ENCODE data around the gene SLC25A29.

Gene SLC25A29

GRCh38 chr14:100325958-100326357, 19.7 kb upstream of the SLC25A29 start:
- no peak for TF ChIP-seq CTCF (IDR thresholded peaks at IDR 0.05; ENCODE audit: borderline replicate concordance, control extremely low read depth, extremely low read depth, insufficient read depth, missing control alignments)
- in situ Hi-C loops (cut with MboI; ENCODE audit: low sequenced_read_pairs, unreplicated experiment) = no loop called here
- DNase-seq (ENCODE audit: low spot score) = no peak

GRCh38 chr14:100325231-100325632, 19.0 kb upstream of the SLC25A29 start:
- no peak for TF ChIP-seq CTCF (IDR thresholded peaks at IDR 0.05; ENCODE audit: borderline replicate concordance, control extremely low read depth, extremely low read depth, insufficient read depth, missing control alignments)
- in situ Hi-C loops (cut with MboI; ENCODE audit: low sequenced_read_pairs, unreplicated experiment) = no loop called here
- DNase-seq (ENCODE audit: low spot score) = no peak

GRCh38 chr14:100323942-100324307, 17.7 kb upstream of the SLC25A29 start:
- in situ Hi-C loops (cut with MboI; ENCODE audit: low sequenced_read_pairs, unreplicated experiment) = no loop called here
- no peak for DNase-seq (ENCODE audit: low spot score)
- TF ChIP-seq CTCF (IDR thresholded peaks at IDR 0.05; ENCODE audit: borderline replicate concordance, control extremely low read depth, extremely low read depth, insufficient read depth, missing control alignments) = no peak

- TF ChIP-seq CTCF (IDR thresholded peaks at IDR 0.05; ENCODE audit: borderline replicate concordance, control extremely low read depth, extremely low read depth, insufficient read depth, missing control alignments) = no peak
- in situ Hi-C loops (cut with MboI; ENCODE audit: low sequenced_read_pairs, unreplicated experiment) = no loop called here
These were observed 17.1 kb upstream of the SLC25A29 start, which contains the start of gene SLC25A47 for GRCh38 chr14:100323121-100323941. TSS of gene SLC25A47 (plus strand) at chr14:100323339. CDS start at chr14:100323415, 76 bp downstream.

GRCh38 chr14:100322138-100322957, 16.1 kb upstream of the SLC25A29 start:
- DNase-seq (ENCODE audit: low spot score) = no peak
- in situ Hi-C loops (cut with MboI; ENCODE audit: low sequenced_read_pairs, unreplicated experiment) = no loop called here

More at GRCh38 chr14:100323121-100323941, 17.1 kb upstream of the SLC25A29 start, which contains the start of gene SLC25A47:
- no peak for DNase-seq (ENCODE audit: low spot score)

More at GRCh38 chr14:100322138-100322957, 16.1 kb upstream of the SLC25A29 start:
- no peak for TF ChIP-seq CTCF (IDR thresholded peaks at IDR 0.05; ENCODE audit: borderline replicate concordance, control extremely low read depth, extremely low read depth, insufficient read depth, missing control alignments)

All from GM13976 (cell line).